Measurements from ENCODE around the gene MAPK4.

DNA sequence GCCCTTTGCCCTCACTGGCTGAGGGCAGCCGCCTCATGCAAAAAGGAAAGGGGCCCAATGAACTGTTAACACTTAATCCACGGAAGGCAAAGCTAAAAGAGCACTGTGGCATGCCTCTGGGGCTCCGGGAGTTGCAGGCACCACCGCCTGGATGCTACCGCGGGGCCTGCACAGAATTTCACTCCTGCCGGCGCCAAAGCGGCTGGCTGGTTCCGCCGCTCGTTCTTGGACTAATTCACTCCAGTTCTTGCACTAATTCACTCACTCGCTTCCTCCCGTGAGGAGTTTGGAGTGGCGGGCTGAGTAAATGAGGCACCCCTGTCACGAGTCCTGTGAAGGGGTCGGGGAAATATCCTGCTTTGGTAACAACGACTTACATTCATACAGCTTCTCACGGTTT lies 14.0 kb upstream of the MAPK4 start:
- TF ChIP-seq, protein P1, sequence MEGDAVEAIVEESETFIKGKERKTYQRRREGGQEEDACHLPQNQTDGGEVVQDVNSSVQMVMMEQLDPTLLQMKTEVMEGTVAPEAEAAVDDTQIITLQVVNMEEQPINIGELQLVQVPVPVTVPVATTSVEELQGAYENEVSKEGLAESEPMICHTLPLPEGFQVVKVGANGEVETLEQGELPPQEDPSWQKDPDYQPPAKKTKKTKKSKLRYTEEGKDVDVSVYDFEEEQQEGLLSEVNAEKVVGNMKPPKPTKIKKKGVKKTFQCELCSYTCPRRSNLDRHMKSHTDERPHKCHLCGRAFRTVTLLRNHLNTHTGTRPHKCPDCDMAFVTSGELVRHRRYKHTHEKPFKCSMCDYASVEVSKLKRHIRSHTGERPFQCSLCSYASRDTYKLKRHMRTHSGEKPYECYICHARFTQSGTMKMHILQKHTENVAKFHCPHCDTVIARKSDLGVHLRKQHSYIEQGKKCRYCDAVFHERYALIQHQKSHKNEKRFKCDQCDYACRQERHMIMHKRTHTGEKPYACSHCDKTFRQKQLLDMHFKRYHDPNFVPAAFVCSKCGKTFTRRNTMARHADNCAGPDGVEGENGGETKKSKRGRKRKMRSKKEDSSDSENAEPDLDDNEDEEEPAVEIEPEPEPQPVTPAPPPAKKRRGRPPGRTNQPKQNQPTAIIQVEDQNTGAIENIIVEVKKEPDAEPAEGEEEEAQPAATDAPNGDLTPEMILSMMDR (conservative IDR thresholded peaks at IDR 0.05; ENCODE audit: low read length) = no peak
- no peak for TF ChIP-seq EZH2phosphoT487 (IDR thresholded peaks at IDR 0.05; ENCODE audit: borderline replicate concordance)
